Upper lobe of left lung (tissue), 6 donors: ENCODE results near the gene CLSTN3. TPM values are rescaled to one million over a fixed set of nuclear protein-coding genes. Genes with fewer than 3 reads are reported as not detected.

Source experiments
- ATAC-seq, 2 donors: fragments of 200-7000 bp; cut with Tn5 transposase; one replicate each; pipeline ENCODE4 v1.9.1; 2022; ENCODE audit warnings: mild to moderate bottlenecking in 2 of 2, moderate library complexity in 2 of 2; ENCODE audit not compliant: low FRiP score in 2 of 2
- DNase-seq, 2 donors: peaks; one replicate each; pipeline ENCODE4 v3.0.0-alpha.2; 2019 to 2020
- H3K27ac ChIP-seq, 4 donors: fragments of 200-600 bp; sonication (generic); one replicate each; pipeline ENCODE4 v1.5.1; 2016 to 2019
- H3K27me3 ChIP-seq, 4 donors: fragments of 200-600 bp; sonication (generic); one replicate each; pipeline ENCODE4 v1.5.1; 2017 to 2019
- H3K36me3 ChIP-seq, 4 donors: fragments of 200-600 bp; sonication (generic); one replicate each; pipeline ENCODE4 v1.5.1; 2016 to 2019
- H3K4me1 ChIP-seq, 4 donors: fragments of 200-600 bp; sonication (generic); one replicate each; pipeline ENCODE4 v1.5.1; 2018 to 2019
- H3K4me3 ChIP-seq, 4 donors: fragments of 200-600 bp; sonication (generic); one replicate each; pipeline ENCODE4 v1.5.1; 2017 to 2019; ENCODE audit warnings: mild to moderate bottlenecking in 2 of 4, moderate library complexity in 1 of 4
- H3K9me3 ChIP-seq, 4 donors: fragments of 200-600 bp; sonication (generic); one replicate each; pipeline ENCODE4 v1.5.1; 2018 to 2019
- CTCF ChIP-seq, 6 experiments: fragments of 450-650 bp in 4 of 6; fragments of 200-600 bp in 2 of 6; sonication (generic) in 2 of 6; IDR thresholded peaks; one replicate each; pipeline ENCODE4 v1.5.1; 2016 to 2019; ENCODE audit warnings: antibody characterized with exemption in 6 of 6
- EP300 ChIP-seq, 4 donors: sonication (generic); formaldehyde crosslinking; IDR thresholded peaks; one replicate each; pipeline ENCODE4 v1.5.1; 2017; ENCODE audit warnings: antibody characterized with exemption in 4 of 4, control low read depth in 2 of 4
- POLR2A ChIP-seq, 4 donors: fragments of 450-650 bp; IDR thresholded peaks; one replicate each; pipeline ENCODE4 v1.5.1; 2016 to 2017; ENCODE audit warnings: antibody characterized with exemption in 4 of 4, mild to moderate bottlenecking in 2 of 4
- POLR2AphosphoS5 ChIP-seq, 2 donors: sonication (generic); formaldehyde crosslinking; IDR thresholded peaks; one replicate each; pipeline ENCODE4 v1.5.1; 2017; ENCODE audit warnings: antibody characterized with exemption in 2 of 2
- WGBS, 2 donors: methylation state at CpG; one replicate each; pipeline ENCODE4 v1.1.5; 2017 to 2018; 5-methylcytosine and 5-hydroxymethylcytosine counted together
- total RNA-seq, 6 donors: library from RNA; depleted of rRNA in 4 of 6; stranded (reverse); fragments of >200 nt in 4 of 6; gene quantifications; one replicate each; pipeline versions ENCODE4 v1.1.0 to v1.2.1, GENCODE V29; 2016 to 2021
- donor health status: DM: no; HTN: no; CAD: no; lungs with moderate emphysema.
- donor health status: DM: no; HTN: yes; CAD: no; lungs with severe emphysema.

The CLSTN3 gene
- total RNA-seq, 6 donors from 2014 or later, result 14.4 to 111 (median 39.0) TPM

GRCh38 chr12:7121324-7121723, 8.8 kb upstream of the CLSTN3 start:
- Histone ChIP-seq H3K27ac (no peak overlapping the region), H3K27me3 (no peaks in the 10 kb centered on the region), H3K4me1 (peaks cover 0 to 5% (median 4%) of the 10 kb centered on the region in 4 donors), H3K4me3 (no peak overlapping the region), H3K9me3 (no peaks in the 10 kb centered on the region), H3K36me3 (peaks cover 0 to 7% (median under 1%) of the 10 kb centered on the region in 4 donors)
- no peak for TF ChIP-seq EP300 (IDR thresholded peaks at IDR 0.05)
- no peak for TF ChIP-seq POLR2A (IDR thresholded peaks at IDR 0.05)
- TF ChIP-seq CTCF (IDR thresholded peaks at IDR 0.05), result no peak
- no peak for TF ChIP-seq POLR2AphosphoS5 (IDR thresholded peaks at IDR 0.05)
- no peak for ATAC-seq
- WGBS, 2 donors, result 59 to 82% methylated on average over 3 to 5 of the region's 5 CpGs
- no peak for DNase-seq

- Histone ChIP-seq H3K36me3 (peaks cover 0 to 4% (median 0%) of the 10 kb centered on the region in 4 donors), H3K4me1 (peaks cover 0 to 5% (median 4%) of the 10 kb centered on the region in 4 donors), H3K27ac (peak overlapping the region in 1 of 4 donors; percentile 20), H3K27me3 (no peaks in the 10 kb centered on the region), H3K9me3 (no peaks in the 10 kb centered on the region), H3K4me3 (no peak overlapping the region)
- ATAC-seq (peak in 1 of 2 donors; percentile 9), DNase-seq (no peak)
- 68 to 77% methylated on average over 7 of the region's 7 CpGs for WGBS, 2 donors
- TF ChIP-seq CTCF (IDR thresholded peaks at IDR 0.05) (no peak), POLR2A (IDR thresholded peaks at IDR 0.05) (no peak), POLR2AphosphoS5 (IDR thresholded peaks at IDR 0.05) (no peak), EP300 (IDR thresholded peaks at IDR 0.05) (no peak)
These were observed 7.1 kb upstream of the CLSTN3 start for GRCh38 chr12:7122811-7123769.

- 55 to 56% methylated on average over 11 of the region's 11 CpGs for WGBS, 2 donors
- peaks cover 0 to 4% (median 0%) of the 10 kb centered on the region in 4 donors for H3K36me3 ChIP-seq
- no peak for ATAC-seq
- no peaks in the 10 kb centered on the region for H3K9me3 ChIP-seq
- TF ChIP-seq CTCF (IDR thresholded peaks at IDR 0.05) (no peak), POLR2A (IDR thresholded peaks at IDR 0.05) (no peak), POLR2AphosphoS5 (IDR thresholded peaks at IDR 0.05) (no peak), EP300 (IDR thresholded peaks at IDR 0.05) (no peak)
- H3K4me1 ChIP-seq, result peaks cover 1 to 8% (median 6%) of the 10 kb centered on the region in 4 donors
- H3K4me3 ChIP-seq, result no peak overlapping the region
- H3K27ac ChIP-seq, result peak overlapping the region in 1 of 4 donors; percentile 20
- no peaks in the 10 kb centered on the region for H3K27me3 ChIP-seq
- DNase-seq, result no peak
These were observed 6.2 kb upstream of the CLSTN3 start for GRCh38 chr12:7123806-7124522.

- Histone ChIP-seq H3K36me3 (no peaks in the 10 kb centered on the region), H3K27me3 (peaks cover 0 to 3% (median 0%) of the 10 kb centered on the region in 4 donors), H3K9me3 (no peaks in the 10 kb centered on the region), H3K27ac (no peak overlapping the region), H3K4me3 (no peak overlapping the region), H3K4me1 (peaks cover 19 to 20% (median 19%) of the 10 kb centered on the region in 4 donors)
- DNase-seq, result no peak
- WGBS, 2 donors, result 87 to 97% methylated on average over 4 of the region's 4 CpGs
- TF ChIP-seq POLR2AphosphoS5 (IDR thresholded peaks at IDR 0.05) (no peak), EP300 (IDR thresholded peaks at IDR 0.05) (no peak), CTCF (IDR thresholded peaks at IDR 0.05) (no peak), POLR2A (IDR thresholded peaks at IDR 0.05) (no peak)
- ATAC-seq, result no peak
These were observed 4.4 kb upstream of the CLSTN3 start for GRCh38 chr12:7125632-7126227.
